GM10266 (cell line): ENCODE data around the gene POR.
"Not testable (repeated sequence)": the region's sequence is repeated elsewhere in the genome, so short reads cannot be mapped to it uniquely, and the experiment has no call there.

Source experiments
- DNase-seq: peaks from one replicate; pipeline ENCODE4 v3.0.0; 2012; ENCODE audit errors: extremely low spot score
- CTCF ChIP-seq: IDR thresholded peaks from 2 replicates; pipeline ENCODE4 v1.5.1; 2012; ENCODE audit warnings: mild to moderate bottlenecking, low read depth; ENCODE audit not compliant: control insufficient read depth, insufficient read depth; ENCODE audit errors: missing control alignments

The POR gene

GRCh38 chr7:75887669-75888369 lies 27.1 kb upstream of the POR start:
- no peak for TF ChIP-seq CTCF
- no peak for DNase-seq

GRCh38 chr7:75888464-75889222 lies 26.3 kb upstream of the POR start:
- no peak for DNase-seq

GRCh38 chr7:75889223-75889825 lies 25.6 kb upstream of the POR start:
- no peak for TF ChIP-seq CTCF
- DNase-seq, result no peak

More at GRCh38 chr7:75888464-75889222, 26.3 kb upstream of the POR start:
- TF ChIP-seq CTCF, result no peak

- TF ChIP-seq CTCF, result no peak
- DNase-seq, result no peak
Observed at GRCh38 chr7:75889826-75890225, 25.1 kb upstream of the POR start.

GRCh38 chr7:75891237-75891636 lies 23.7 kb upstream of the POR start:
- not testable (repeated sequence) for DNase-seq

- DNase-seq, result no peak
- no peak for TF ChIP-seq CTCF
Observed at GRCh38 chr7:75891815-75892411, 23.0 kb upstream of the POR start.

- TF ChIP-seq CTCF, result no peak
- DNase-seq, result no peak
Observed at GRCh38 chr7:75892634-75893272, 22.2 kb upstream of the POR start.
